ENCODE measurements around the gene ALPI. TPM values are rescaled to one million over a fixed set of nuclear protein-coding genes. Genes with fewer than 3 reads are reported as not detected.
"Not testable (repeated sequence)": the region's sequence is repeated elsewhere in the genome, so short reads cannot be mapped to it uniquely, and the experiment has no call there.

Gene ALPI
- total RNA-seq, 2 donors from 2014 or later: not detected

DNA sequence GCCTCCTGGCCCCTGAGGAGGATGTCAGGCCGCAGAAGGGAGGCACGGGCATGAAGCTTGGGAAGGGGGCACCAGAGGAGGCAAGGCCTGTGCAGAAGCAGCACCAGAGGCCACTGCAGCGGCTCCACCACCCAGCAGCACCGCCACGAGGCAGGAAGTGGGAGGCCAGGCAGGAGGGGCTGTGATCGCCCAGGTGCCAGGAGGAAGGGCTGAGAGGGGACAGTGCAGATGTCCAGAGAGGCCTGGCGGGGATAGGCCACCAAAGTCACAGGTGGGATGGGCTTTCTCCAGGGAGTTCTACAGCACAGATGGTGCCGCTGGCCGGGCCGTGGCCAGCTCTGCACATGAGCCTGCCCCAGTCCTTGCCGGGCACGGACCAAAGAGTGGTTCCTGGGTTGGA is 6.0 kb upstream of the ALPI start:
- no peak overlapping the region for H3K4me3 ChIP-seq
- TF ChIP-seq, protein P1, sequence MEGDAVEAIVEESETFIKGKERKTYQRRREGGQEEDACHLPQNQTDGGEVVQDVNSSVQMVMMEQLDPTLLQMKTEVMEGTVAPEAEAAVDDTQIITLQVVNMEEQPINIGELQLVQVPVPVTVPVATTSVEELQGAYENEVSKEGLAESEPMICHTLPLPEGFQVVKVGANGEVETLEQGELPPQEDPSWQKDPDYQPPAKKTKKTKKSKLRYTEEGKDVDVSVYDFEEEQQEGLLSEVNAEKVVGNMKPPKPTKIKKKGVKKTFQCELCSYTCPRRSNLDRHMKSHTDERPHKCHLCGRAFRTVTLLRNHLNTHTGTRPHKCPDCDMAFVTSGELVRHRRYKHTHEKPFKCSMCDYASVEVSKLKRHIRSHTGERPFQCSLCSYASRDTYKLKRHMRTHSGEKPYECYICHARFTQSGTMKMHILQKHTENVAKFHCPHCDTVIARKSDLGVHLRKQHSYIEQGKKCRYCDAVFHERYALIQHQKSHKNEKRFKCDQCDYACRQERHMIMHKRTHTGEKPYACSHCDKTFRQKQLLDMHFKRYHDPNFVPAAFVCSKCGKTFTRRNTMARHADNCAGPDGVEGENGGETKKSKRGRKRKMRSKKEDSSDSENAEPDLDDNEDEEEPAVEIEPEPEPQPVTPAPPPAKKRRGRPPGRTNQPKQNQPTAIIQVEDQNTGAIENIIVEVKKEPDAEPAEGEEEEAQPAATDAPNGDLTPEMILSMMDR (IDR thresholded peaks at IDR 0.05): no peak
- no peak for DNase-seq (ENCODE audit: low spot score)
- no peak overlapping the region for H3K27ac ChIP-seq
- no peaks in the 10 kb centered on the region for H3K36me3 ChIP-seq
- no peaks in the 10 kb centered on the region for H3K9me3 ChIP-seq
- no peaks in the 10 kb centered on the region for H3K27me3 ChIP-seq (replicated peaks; ENCODE audit: insufficient read depth)
- H3K4me1 ChIP-seq (ENCODE audit: control insufficient read depth in 1 of 2, low read depth in 2 of 2): no peaks in the 10 kb centered on the region
- no peak for ATAC-seq (ENCODE audit: insufficient number of reproducible peaks, low FRiP score, low read depth)

DNA sequence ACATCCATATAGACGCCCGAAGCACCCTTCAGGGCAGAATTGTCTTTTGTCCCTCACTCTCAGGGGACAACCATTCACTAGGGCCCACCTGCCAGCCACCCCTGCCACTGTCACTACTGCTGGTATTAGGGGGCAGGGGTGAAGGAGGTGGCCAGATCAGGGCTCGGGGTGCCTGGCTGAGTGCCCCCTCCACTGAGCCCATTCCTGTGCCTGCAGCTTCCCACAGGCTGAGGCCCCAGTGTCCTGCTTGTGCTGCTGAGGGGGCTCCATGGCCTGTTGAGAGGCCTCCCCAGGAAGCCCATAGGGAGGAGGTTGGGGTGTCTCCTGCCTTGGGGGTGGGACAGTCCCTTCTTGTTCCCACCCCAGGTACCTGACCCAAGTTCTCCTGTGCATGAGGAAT is 4.3 kb upstream of the ALPI start:
- DNase-seq (ENCODE audit: low spot score); H3K4me1 ChIP-seq (ENCODE audit: control insufficient read depth in 1 of 2, low read depth in 2 of 2); H3K27ac ChIP-seq; H3K27me3 ChIP-seq (replicated peaks; ENCODE audit: insufficient read depth); ATAC-seq (ENCODE audit: insufficient number of reproducible peaks, low FRiP score, low read depth); H3K36me3 ChIP-seq; H3K9me3 ChIP-seq; H3K4me3 ChIP-seq: not testable (repeated sequence)

DNA sequence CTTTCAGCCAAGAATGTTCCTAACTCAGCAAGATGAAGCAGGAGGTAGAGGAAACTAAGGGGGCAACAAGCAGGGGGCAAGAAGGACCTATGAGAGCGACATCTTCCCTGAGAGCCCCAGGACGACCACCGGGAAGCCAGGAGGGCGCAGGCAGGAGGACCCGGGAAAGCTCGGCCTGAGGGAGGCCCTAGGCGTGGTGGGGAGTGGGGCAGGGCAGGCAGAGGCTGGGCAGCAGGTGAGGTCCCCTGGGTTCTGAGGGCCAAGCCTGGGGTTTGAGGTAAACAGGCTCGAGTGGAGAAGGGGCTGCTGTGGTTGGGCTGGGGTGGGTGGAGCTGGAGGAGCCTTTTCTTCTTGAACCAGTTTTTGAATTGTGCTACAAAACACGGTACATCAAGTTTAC is 1.3 kb upstream of the ALPI start:
- Histone ChIP-seq H3K27me3 (replicated peaks; ENCODE audit: insufficient read depth) (no peaks in the 10 kb centered on the region), H3K4me1 (ENCODE audit: control insufficient read depth in 1 of 2, low read depth in 2 of 2) (no peaks in the 10 kb centered on the region), H3K36me3 (no peaks in the 10 kb centered on the region), H3K4me3 (no peak overlapping the region), H3K27ac (no peak overlapping the region), H3K9me3 (no peaks in the 10 kb centered on the region)
- DNase-seq (ENCODE audit: low spot score): no peak
- no peak for ATAC-seq (ENCODE audit: insufficient number of reproducible peaks, low FRiP score, low read depth)
- TF ChIP-seq, protein P1 (IDR thresholded peaks at IDR 0.05): no peak

GRCh38 chr2:232456296-232457120 is 555 bp downstream of the ALPI start:
- no peaks in the 10 kb centered on the region for H3K36me3 ChIP-seq
- DNase-seq (ENCODE audit: low spot score): no peak
- H3K9me3 ChIP-seq: no peaks in the 10 kb centered on the region
- no peak overlapping the region for H3K27ac ChIP-seq
- TF ChIP-seq, protein P1 (IDR thresholded peaks at IDR 0.05): no peak
- H3K4me1 ChIP-seq (ENCODE audit: control insufficient read depth in 1 of 2, low read depth in 2 of 2): no peaks in the 10 kb centered on the region
- ATAC-seq (ENCODE audit: insufficient number of reproducible peaks, low FRiP score, low read depth): no peak
- H3K4me3 ChIP-seq: no peak overlapping the region
- no peaks in the 10 kb centered on the region for H3K27me3 ChIP-seq (replicated peaks; ENCODE audit: insufficient read depth)

- no peak for ATAC-seq (ENCODE audit: insufficient number of reproducible peaks, low FRiP score, low read depth)
- DNase-seq (ENCODE audit: low spot score): no peak
- H3K27me3 ChIP-seq (replicated peaks; ENCODE audit: insufficient read depth): no peaks in the 10 kb centered on the region
These were observed 1.4 kb downstream of the ALPI start for GRCh38 chr2:232457121-232458011.

More at GRCh38 chr2:232457121-232458011, 1.4 kb downstream of the ALPI start:
- H3K36me3 ChIP-seq: no peaks in the 10 kb centered on the region
- TF ChIP-seq, protein P1 (IDR thresholded peaks at IDR 0.05): no peak
- no peak overlapping the region for H3K4me3 ChIP-seq
- H3K4me1 ChIP-seq (ENCODE audit: control insufficient read depth in 1 of 2, low read depth in 2 of 2): no peaks in the 10 kb centered on the region
- H3K9me3 ChIP-seq: no peaks in the 10 kb centered on the region
- H3K27ac ChIP-seq: no peak overlapping the region

Measured in thoracic aorta (tissue), 2 donors.